Cardiac fibroblast (primary cell): ENCODE measurements around the gene RPA3.

Source experiments
- DNase-seq, 2 donors: peaks; one replicate each; pipeline versions ENCODE4 v3.0.0 to v3.0.0-alpha.2; 2010; ENCODE audit warnings: low read depth in 2 of 2
- H3K4me3 ChIP-seq, 2 donors: replicated peaks in 1 of 2; 1 replicate in 1 of 2; 2 replicates in 1 of 2; pipeline ENCODE4 v1.5.1; 2011; ENCODE audit warnings: low read depth in 2 of 2, low read length in 2 of 2, mild to moderate bottlenecking in 2 of 2, moderate library complexity in 1 of 2
- CTCF ChIP-seq: IDR thresholded peaks from one replicate; pipeline ENCODE4 v1.5.1; 2011; ENCODE audit warnings: low read depth, mild to moderate bottlenecking, low read length, inconsistent platforms

RPA3 gene

GRCh38 chr7:7617550-7617949 is 100.9 kb downstream of the RPA3 start:
- DNase-seq: no peak
- TF ChIP-seq CTCF: no peak
- no peak overlapping the region for H3K4me3 ChIP-seq

- no peak for DNase-seq
- no peak for TF ChIP-seq CTCF
- H3K4me3 ChIP-seq: no peak overlapping the region
Measured at GRCh38 chr7:7614018-7614741, 104.2 kb downstream of the RPA3 start.

GRCh38 chr7:7613210-7613609 is 105.2 kb downstream of the RPA3 start:
- no peak for DNase-seq
- no peak for TF ChIP-seq CTCF
- H3K4me3 ChIP-seq: no peak overlapping the region

GRCh38 chr7:7612519-7612918 is 105.9 kb downstream of the RPA3 start:
- TF ChIP-seq CTCF: no peak
- no peak for DNase-seq
- H3K4me3 ChIP-seq: no peak overlapping the region

- no peak for TF ChIP-seq CTCF
- H3K4me3 ChIP-seq: no peak overlapping the region
- no peak for DNase-seq
Measured at GRCh38 chr7:7609330-7609729, 109.1 kb downstream of the RPA3 start.

GRCh38 chr7:7607010-7607409 is 111.4 kb downstream of the RPA3 start:
- H3K4me3 ChIP-seq: no peak overlapping the region
- DNase-seq: no peak
- no peak for TF ChIP-seq CTCF

GRCh38 chr7:7596176-7596575 is 122.2 kb downstream of the RPA3 start:
- TF ChIP-seq CTCF: no peak
- no peak overlapping the region for H3K4me3 ChIP-seq
- DNase-seq: no peak
